ENCODE data around the gene VIPR1.

The VIPR1 gene

GRCh38 chr3:42495393-42495792, 7.0 kb upstream of the VIPR1 start:
- no peak for FAIRE-seq

GRCh38 chr3:42497009-42497731, 5.3 kb upstream of the VIPR1 start:
- no peak for FAIRE-seq

- FAIRE-seq = no peak
Observed at GRCh38 chr3:42498034-42498433, 4.4 kb upstream of the VIPR1 start.

GRCh38 chr3:42498791-42499477, 3.5 kb upstream of the VIPR1 start:
- no peak for FAIRE-seq

GRCh38 chr3:42499478-42499871, 3.0 kb upstream of the VIPR1 start:
- FAIRE-seq = no peak

GRCh38 chr3:42500091-42500490, 2.4 kb upstream of the VIPR1 start:
- FAIRE-seq = no peak

- FAIRE-seq = no peak
Observed at GRCh38 chr3:42500909-42501308, 1.5 kb upstream of the VIPR1 start.

- FAIRE-seq = no peak
Observed at GRCh38 chr3:42501321-42501680, 1.1 kb upstream of the VIPR1 start.

- FAIRE-seq = no peak
Observed at GRCh38 chr3:42501681-42502428, 588 bp upstream of the VIPR1 start.

- FAIRE-seq = no peak
Observed at GRCh38 chr3:42503251-42503924, 945 bp downstream of the VIPR1 start.

- no peak for FAIRE-seq
Observed at GRCh38 chr3:42503957-42504333, 1.5 kb downstream of the VIPR1 start.

- FAIRE-seq = no peak
Observed at GRCh38 chr3:42504334-42505127, 2.1 kb downstream of the VIPR1 start.

- no peak for FAIRE-seq
Observed at GRCh38 chr3:42505128-42505848, 2.8 kb downstream of the VIPR1 start.

GRCh38 chr3:42505849-42506410, 3.5 kb downstream of the VIPR1 start:
- FAIRE-seq = no peak

- no peak for FAIRE-seq
Observed at GRCh38 chr3:42507252-42507651, 4.8 kb downstream of the VIPR1 start.

GRCh38 chr3:42507761-42508335, 5.4 kb downstream of the VIPR1 start:
- FAIRE-seq = no peak

GRCh38 chr3:42508562-42508961, 6.1 kb downstream of the VIPR1 start:
- FAIRE-seq = no peak

GRCh38 chr3:42509111-42509510, 6.7 kb downstream of the VIPR1 start:
- FAIRE-seq = no peak

- FAIRE-seq = no peak
Observed at GRCh38 chr3:42510325-42510724, 7.9 kb downstream of the VIPR1 start.

- FAIRE-seq = no peak
Observed at GRCh38 chr3:42511201-42511600, 8.8 kb downstream of the VIPR1 start.

- no peak for FAIRE-seq
Observed at GRCh38 chr3:42511736-42512135, 9.3 kb downstream of the VIPR1 start.
